Head of caudate nucleus (tissue), 42 donors: ENCODE measurements around the gene MDFI.
A peak's percentile ranks its signal among the peaks of the same experiment; 100 is the strongest.

Source experiments
- DNase-seq, 42 donors: peaks; one replicate each; pipeline versions ENCODE4 v3.0.0 to v3.0.0-alpha.2; 2020 to 2021; ENCODE audit warnings: mixed read lengths in 7 of 42
- intact Hi-C: fragments of 100-400 bp; cut with DNase I; formaldehyde crosslinking; loops from one replicate; pipeline ENCODE4 v1.15.0; 2022

Gene MDFI

DNA sequence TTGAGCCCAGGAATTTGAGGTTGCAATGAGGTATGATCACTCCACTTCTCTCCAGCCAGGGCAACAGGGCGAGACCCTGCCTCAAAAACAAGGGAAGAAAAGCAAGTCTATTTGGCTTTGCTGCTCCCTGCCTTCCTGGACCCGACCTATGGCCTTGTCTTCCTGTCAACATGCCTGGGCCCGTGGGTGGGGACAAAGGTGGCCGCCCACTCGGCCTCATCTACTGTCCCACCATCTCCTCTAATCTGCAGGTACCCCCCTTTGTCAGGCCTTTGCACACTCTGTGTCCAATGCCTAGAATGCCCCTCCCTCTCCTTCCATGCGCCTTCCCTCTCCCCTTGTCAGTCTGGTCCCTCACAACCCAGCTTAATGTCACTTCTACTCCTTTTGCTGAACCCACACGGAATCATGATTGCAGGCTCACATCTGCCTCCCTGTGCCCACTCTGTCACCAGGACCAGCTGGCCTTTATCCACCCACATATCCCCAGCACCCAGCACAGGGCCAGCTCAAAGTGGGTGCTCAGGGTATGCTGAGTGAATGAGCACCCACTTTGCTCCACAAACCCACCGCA, 40.3 kb downstream of the MDFI start:
- intact Hi-C loops: no loop called here
- no peak for DNase-seq

GRCh38 chr6:41679696-41680095, 41.4 kb downstream of the MDFI start:
- intact Hi-C loops: loop anchor here (10.0 kb wide), 1 partner anchor 255 kb away; no protein-coding TSS in a partner anchor
- no peak for DNase-seq

- DNase-seq: no peak
- intact Hi-C loops: loop anchor here (10.0 kb wide), 1 partner anchor 256 kb away; no protein-coding TSS in a partner anchor
These were observed 42.1 kb downstream of the MDFI start for GRCh38 chr6:41680182-41680965.

DNA sequence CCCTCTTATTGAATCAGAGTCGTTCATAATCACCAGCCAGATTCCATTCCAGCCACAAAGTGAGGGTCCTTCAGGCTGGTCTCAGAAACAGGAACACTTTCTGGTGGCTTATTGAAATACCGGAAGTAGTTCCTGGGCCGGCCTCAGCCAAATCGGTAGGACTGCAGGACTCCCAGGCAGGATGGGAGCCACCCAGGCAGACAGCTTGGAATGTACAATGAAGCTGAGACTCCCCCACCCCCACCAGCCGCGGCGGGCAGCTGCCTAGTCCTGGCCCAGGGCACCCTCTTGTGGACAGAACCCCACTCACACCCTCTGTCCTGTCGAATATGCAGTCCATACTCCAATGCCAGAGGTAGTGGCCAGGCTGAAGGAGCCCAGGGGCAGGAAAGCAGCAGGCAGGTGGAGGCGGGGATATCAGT, 43.8 kb downstream of the MDFI start:
- peak; percentile 83 to 96 (median 92) for DNase-seq
- intact Hi-C loops: loop anchor here (2.0 to 10.0 kb wide), 2 partner anchors 257 to 313 kb away; no protein-coding TSS in a partner anchor

- DNase-seq: peak in 12 of 42 donors; percentile 28 to 67 (median 48)
- intact Hi-C loops: loop anchor here (1.0 to 10.0 kb wide), 3 partner anchors 79 to 314 kb away; no protein-coding TSS in a partner anchor
These were observed 44.4 kb downstream of the MDFI start for GRCh38 chr6:41682497-41683272.

GRCh38 chr6:41683273-41683522, 44.9 kb downstream of the MDFI start:
- DNase-seq: no peak
- intact Hi-C loops: loop anchor here (1.0 to 10.0 kb wide), 3 partner anchors 80 to 314 kb away; no protein-coding TSS in a partner anchor

DNA sequence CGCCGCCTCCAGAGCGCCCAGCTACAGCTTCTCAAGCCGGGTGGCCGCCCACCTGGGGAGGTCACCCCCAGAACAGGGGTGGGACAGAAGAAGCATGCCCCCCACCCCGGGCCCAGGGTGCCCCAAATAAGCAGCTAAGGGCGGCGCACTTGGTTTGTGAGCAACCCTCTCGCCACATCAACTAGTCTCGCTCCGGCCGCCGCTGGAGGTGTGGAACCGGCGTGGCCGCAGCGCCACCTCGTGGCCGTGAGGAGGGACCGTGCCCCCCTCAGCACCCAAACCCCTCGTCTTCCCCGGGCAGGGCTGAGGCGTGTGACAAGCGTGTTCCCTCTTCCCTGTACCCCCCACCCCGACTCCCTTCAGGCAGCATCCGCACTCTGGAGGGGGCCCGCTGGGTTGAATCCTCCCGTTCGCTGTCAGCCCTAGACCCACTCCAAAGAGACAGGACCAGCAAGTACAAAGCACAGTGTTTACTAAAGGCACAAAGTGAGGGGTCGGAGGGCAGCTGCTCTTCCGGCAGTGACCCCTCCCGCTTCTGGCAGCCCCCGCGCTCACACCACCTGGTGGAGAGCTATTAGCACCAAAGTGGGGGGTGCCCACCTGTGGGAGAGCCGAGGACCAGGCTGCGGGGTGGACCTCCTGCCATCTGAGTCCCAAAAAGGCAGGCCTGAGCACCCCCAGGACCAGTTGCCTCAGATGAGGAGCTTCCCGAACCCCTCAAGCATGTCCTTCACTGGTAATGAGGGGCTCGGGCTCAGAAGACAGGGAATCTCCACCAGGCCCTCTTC, 45.4 kb downstream of the MDFI start:
- DNase-seq: peak; percentile 72 to 95 (median 89)
- intact Hi-C loops: loop anchor here (1.0 to 10.0 kb wide), 3 partner anchors 80 to 315 kb away; no protein-coding TSS in a partner anchor

DNA sequence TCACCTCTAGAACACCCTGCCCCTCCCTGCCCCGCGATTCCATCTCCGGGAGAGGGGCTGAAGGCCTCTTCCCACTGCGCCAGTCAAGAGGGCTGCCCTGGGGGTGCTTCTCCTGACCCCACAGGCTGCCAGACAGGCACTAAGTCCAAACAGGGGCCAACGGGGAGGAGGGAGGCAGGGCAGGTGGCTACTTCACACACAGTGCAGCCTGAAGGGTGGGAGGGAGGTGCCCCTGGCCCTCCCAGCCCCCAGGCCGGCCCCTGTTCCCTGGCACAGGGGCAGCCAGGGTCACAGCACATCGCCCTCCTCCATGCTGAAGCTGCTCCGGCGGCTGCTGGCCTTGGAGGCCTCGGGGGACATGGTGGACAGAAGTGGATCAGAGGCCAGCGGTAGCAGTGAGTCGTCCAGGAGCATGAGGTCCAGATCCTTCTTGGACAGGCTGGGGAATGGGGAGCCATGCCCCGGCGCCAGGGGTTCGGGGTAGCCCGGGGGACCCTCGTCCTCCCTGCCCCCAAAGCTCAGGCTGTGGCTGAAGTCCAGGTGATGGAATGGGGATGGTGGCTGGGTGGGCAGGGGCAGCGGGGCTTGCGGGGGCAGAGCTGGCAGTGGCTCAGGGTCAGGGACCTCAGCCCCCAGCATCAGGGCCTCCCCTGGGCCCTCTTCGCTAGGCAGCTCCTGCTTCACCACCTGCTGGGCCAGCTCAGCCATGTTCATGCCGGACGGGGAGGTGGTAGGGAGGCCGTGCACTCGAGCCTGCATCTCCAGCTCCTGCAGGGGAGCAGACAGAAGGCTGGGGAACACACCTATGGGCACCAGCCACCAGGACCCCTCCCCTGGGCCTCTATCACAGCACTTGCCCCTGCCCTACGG, 46.3 kb downstream of the MDFI start:
- no peak for DNase-seq
- intact Hi-C loops: loop anchor here (10.0 kb wide), 1 partner anchor 260 kb away; no protein-coding TSS in a partner anchor

- peak in 1 of 42 donors; percentile 4 for DNase-seq
- intact Hi-C loops: loop anchor here (10.0 kb wide), 1 partner anchor 261 kb away; no protein-coding TSS in a partner anchor
These were observed 47.5 kb downstream of the MDFI start for GRCh38 chr6:41685641-41686380.

GRCh38 chr6:41687501-41688175, 49.4 kb downstream of the MDFI start:
- intact Hi-C loops: loop anchor here (10.0 kb wide), 1 partner anchor 263 kb away; no protein-coding TSS in a partner anchor

DNA sequence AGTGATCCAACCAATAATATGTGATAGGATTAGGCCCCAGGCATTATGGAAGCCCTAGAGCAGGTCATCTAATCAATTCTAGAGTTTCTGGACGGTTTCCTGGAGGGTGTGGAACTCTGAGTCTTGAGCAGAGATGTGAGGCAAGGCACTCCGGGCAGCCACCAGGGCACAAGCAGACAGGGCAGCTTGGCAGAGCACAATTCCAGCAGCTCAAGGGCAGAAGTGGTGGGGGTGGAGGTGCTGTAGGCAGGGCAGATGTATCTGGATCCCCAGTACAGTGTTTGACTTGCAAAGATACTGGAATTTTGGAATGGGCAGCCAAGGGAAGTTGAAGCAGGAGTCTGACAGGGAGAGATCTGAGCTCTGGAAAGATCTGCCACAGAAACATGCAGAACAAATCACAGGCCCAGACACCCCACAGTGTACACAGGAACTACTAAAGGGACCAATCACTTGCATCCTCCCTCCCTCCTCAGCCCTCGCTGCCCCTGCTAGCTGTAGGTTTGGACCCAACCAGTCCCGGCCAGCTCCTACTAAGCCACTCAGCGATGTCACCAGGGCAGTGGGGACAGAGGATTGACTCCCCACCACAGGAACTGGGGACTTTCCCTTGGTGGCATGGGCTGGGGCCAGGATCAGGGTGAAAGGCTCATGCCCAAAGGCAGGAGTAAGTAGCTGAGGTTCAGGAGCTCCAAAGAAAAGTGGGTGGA, 50.1 kb downstream of the MDFI start:
- DNase-seq: peak in 9 of 42 donors; percentile 3 to 42 (median 27)
- intact Hi-C loops: loop anchor here (10.0 kb wide), 1 partner anchor 264 kb away; no protein-coding TSS in a partner anchor

More at GRCh38 chr6:41687501-41688175, 49.4 kb downstream of the MDFI start:
- peak in 6 of 42 donors; percentile 4 to 29 (median 16) for DNase-seq

DNA sequence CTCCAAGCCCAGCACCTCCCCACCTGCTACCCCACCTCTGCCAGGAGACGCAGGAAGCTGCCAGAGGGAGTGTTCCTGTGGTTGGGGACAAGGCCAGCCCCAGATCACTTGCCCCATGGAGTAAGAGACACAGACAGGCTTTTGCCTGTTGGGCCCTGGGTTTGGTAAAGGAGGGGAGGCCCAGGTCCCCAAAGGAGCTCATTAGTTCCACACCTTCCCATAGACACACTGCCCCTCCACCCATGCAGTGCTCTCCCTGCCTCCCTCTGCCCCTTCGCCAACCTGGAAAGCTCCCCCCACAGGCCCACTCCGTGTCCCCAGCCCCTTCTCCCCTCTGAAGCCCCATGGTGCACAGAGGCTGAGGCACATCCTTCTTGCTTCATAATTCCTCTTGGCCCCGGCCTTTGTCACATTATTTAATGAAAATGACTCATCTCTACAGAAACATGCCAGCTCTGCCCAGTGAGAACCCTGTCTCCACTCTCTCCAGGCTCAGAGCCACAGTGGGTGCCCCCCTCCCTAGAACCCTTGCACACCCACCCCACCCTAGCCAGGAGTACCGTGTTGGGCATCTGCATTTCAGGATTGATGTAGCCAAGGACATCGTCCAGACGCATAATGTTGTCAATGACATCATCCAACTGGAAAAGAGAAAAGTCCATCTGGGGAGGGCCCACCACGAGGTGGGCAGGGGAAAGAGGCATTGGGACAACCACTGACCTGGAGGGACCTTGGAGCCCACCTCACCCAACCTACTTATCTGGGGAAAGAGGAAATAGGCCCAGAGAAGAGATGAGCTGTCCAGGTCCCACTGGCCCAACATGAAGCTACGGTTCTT, 51.1 kb downstream of the MDFI start:
- intact Hi-C loops: loop anchor here (10.0 kb wide), 1 partner anchor 265 kb away; no protein-coding TSS in a partner anchor
- DNase-seq: peak in 11 of 42 donors; percentile 8 to 62 (median 27)

DNA sequence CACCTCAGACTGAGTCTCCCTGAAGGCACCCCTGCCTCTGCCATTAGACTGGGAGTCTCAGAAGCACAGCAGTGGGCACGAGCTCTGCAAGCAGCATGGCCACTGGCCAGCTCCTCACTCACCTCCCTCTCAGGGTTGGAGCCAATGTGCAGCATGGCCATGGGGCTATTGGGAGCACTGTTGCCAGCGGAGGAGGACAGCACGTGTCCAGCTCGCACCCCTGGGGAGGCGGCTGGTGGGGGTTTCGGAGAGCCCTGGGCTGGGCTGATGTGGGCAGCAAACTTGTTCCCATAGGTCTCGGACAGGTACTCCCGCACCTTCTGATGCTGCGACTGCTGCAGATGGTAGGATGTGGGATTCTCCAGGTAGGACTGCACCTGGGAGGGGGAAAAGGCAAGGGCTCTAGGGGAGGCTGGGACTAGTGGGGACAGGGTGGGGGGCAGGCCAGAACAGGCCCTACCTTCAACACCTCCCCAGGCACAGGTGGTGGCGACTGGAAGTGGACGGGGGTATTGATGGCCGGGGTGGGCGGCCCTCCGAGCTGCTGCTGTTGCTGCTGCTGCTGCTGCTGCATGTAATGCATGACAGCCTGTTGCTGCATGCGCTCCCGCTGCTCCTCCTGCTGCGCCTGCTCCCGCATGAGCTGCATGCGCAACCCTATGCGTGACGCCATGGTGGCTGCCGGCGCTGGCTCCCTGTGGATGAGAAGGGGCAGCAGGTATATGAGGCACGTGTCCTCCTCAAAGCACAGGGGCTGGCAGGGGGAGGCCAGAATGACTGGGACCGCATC, 52.5 kb downstream of the MDFI start:
- DNase-seq: peak in 8 of 42 donors; percentile 3 to 35 (median 16)
- intact Hi-C loops: no loop called here
